ENCODE results near the gene PTPN6.

PTPN6 gene

GRCh38 chr12:6919588-6919987 lies 31.6 kb upstream of the PTPN6 start:
- TF ChIP-seq, protein P1, sequence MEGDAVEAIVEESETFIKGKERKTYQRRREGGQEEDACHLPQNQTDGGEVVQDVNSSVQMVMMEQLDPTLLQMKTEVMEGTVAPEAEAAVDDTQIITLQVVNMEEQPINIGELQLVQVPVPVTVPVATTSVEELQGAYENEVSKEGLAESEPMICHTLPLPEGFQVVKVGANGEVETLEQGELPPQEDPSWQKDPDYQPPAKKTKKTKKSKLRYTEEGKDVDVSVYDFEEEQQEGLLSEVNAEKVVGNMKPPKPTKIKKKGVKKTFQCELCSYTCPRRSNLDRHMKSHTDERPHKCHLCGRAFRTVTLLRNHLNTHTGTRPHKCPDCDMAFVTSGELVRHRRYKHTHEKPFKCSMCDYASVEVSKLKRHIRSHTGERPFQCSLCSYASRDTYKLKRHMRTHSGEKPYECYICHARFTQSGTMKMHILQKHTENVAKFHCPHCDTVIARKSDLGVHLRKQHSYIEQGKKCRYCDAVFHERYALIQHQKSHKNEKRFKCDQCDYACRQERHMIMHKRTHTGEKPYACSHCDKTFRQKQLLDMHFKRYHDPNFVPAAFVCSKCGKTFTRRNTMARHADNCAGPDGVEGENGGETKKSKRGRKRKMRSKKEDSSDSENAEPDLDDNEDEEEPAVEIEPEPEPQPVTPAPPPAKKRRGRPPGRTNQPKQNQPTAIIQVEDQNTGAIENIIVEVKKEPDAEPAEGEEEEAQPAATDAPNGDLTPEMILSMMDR (IDR thresholded peaks at IDR 0.05), result no peak

DNA sequence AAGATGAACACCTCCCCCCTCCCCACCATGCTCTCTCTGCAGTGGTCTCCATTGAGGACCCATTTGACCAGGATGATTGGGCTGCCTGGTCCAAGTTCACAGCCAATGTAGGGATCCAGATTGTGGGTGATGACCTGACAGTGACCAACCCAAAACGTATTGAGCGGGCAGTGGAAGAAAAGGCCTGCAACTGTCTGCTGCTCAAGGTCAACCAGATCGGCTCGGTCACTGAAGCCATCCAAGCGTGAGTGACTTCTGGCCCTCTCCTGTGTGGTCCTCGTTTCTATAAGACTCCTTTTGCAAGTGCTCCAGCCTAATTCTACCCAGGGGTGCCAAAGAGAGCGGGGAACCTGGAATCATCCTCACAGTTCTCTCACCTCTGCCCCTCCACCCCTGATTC lies 29.6 kb upstream of the PTPN6 start:
- TF ChIP-seq, protein P1 (IDR thresholded peaks at IDR 0.05), result no peak

DNA sequence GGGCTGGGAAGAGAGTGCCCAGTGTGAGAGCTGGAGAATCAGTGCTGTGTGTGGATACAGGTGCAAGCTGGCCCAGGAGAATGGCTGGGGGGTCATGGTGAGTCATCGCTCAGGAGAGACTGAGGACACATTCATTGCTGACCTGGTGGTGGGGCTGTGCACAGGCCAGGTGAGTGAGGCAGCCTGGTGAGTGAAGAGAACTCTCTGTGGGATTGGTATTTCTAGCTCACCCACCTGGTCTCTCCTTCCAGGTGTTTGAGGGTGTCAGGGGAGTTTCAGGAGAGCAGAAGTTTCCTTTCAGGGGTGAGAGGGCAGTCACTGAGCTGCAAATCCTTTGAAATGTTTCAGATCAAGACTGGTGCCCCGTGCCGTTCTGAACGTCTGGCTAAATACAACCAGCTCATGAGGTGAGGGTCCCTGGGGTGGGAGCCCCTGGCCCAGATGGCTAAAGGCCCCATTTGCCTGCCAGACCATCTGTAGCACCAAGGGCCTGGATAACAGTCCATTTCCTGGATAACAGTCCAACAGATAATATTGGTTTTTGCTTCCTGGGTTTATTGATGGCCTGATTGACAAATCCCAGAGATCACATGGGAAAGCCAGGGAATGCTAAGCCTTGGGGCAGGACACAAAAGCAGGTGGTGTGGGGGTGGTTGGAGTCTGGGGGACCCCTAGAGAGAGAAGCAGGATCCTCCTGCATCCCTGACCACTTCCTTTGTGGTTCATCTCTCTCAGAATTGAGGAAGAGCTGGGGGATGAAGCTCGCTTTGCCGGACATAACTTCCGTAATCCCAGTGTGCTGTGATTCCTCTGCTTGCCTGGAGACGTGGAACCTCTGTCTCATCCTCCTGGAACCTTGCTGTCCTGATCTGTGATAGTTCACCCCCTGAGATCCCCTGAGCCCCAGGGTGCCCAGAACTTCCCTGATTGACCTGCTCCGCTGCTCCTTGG lies 28.9 kb upstream of the PTPN6 start:
- TF ChIP-seq, protein P1 (IDR thresholded peaks at IDR 0.05), result no peak

DNA sequence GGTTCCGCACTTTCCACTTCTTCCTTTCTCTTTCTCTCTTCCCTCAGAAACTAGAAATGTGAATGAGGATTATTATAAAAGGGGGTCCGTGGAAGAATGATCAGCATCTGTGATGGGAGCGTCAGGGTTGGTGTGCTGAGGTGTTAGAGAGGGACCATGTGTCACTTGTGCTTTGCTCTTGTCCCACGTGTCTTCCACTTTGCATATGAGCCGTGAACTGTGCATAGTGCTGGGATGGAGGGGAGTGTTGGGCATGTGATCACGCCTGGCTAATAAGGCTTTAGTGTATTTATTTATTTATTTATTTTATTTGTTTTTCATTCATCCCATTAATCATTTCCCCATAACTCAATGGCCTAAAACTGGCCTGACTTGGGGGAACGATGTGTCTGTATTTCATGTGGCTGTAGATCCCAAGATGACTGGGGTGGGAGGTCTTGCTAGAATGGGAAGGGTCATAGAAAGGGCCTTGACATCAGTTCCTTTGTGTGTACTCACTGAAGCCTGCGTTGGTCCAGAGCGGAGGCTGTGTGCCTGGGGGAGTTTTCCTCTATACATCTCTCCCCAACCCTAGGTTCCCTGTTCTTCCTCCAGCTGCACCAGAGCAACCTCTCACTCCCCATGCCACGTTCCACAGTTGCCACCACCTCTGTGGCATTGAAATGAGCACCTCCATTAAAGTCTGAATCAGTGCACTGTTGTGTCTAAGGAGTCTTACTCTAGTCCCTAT lies 28.0 kb upstream of the PTPN6 start:
- TF ChIP-seq, protein P1 (IDR thresholded peaks at IDR 0.05), result no peak

GRCh38 chr12:6923851-6924250 lies 27.3 kb upstream of the PTPN6 start:
- TF ChIP-seq, protein P1 (IDR thresholded peaks at IDR 0.05), result no peak

- TF ChIP-seq, protein P1 (IDR thresholded peaks at IDR 0.05), result no peak
Measured at GRCh38 chr12:6925239-6925539, 26.0 kb upstream of the PTPN6 start.

- TF ChIP-seq, protein P1 (IDR thresholded peaks at IDR 0.05), result no peak
Measured at GRCh38 chr12:6925540-6926279, 25.4 kb upstream of the PTPN6 start.

Measured in LNCAP (cell line).